ENCODE results near the gene RNFT2.
"Not testable (repeated sequence)": the region's sequence is repeated elsewhere in the genome, so short reads cannot be mapped to it uniquely, and the experiment has no call there.

Gene RNFT2

GRCh38 chr12:116814766-116815165 lies 76.7 kb downstream of the RNFT2 start:
- H3K36me3 ChIP-seq (ENCODE audit: control insufficient read depth, insufficient read depth, low read length): peaks cover 11% of the 10 kb centered on the region
- H3K4me1 ChIP-seq (ENCODE audit: control insufficient read depth, insufficient read depth, low read length); H3K9me3 ChIP-seq (ENCODE audit: control insufficient read depth, insufficient read depth, low read depth, low read length); H3K27ac ChIP-seq (ENCODE audit: low read depth, low read length); H3K4me3 ChIP-seq (ENCODE audit: low read depth, low read length); H3K27me3 ChIP-seq (ENCODE audit: control insufficient read depth, insufficient read depth, low read length); H3K9ac ChIP-seq (ENCODE audit: low read length): not testable (repeated sequence)

GRCh38 chr12:116818341-116818856 lies 80.3 kb downstream of the RNFT2 start:
- Histone ChIP-seq H3K27me3 (ENCODE audit: control insufficient read depth, insufficient read depth, low read length) (no peaks in the 10 kb centered on the region), H3K36me3 (ENCODE audit: control insufficient read depth, insufficient read depth, low read length) (peaks cover 7% of the 10 kb centered on the region; the same call in 1 of the 2 replicates), H3K9me3 (ENCODE audit: control insufficient read depth, insufficient read depth, low read depth, low read length) (no peaks in the 10 kb centered on the region), H3K9ac (ENCODE audit: low read length) (peak overlapping the region; percentile 93), H3K4me3 (ENCODE audit: low read depth, low read length) (peak overlapping the region; percentile 92), H3K4me1 (ENCODE audit: control insufficient read depth, insufficient read depth, low read length) (peaks cover 12% of the 10 kb centered on the region), H3K27ac (ENCODE audit: low read depth, low read length) (peak overlapping the region; percentile 87; the same call in 1 of the 2 replicates)

DNA sequence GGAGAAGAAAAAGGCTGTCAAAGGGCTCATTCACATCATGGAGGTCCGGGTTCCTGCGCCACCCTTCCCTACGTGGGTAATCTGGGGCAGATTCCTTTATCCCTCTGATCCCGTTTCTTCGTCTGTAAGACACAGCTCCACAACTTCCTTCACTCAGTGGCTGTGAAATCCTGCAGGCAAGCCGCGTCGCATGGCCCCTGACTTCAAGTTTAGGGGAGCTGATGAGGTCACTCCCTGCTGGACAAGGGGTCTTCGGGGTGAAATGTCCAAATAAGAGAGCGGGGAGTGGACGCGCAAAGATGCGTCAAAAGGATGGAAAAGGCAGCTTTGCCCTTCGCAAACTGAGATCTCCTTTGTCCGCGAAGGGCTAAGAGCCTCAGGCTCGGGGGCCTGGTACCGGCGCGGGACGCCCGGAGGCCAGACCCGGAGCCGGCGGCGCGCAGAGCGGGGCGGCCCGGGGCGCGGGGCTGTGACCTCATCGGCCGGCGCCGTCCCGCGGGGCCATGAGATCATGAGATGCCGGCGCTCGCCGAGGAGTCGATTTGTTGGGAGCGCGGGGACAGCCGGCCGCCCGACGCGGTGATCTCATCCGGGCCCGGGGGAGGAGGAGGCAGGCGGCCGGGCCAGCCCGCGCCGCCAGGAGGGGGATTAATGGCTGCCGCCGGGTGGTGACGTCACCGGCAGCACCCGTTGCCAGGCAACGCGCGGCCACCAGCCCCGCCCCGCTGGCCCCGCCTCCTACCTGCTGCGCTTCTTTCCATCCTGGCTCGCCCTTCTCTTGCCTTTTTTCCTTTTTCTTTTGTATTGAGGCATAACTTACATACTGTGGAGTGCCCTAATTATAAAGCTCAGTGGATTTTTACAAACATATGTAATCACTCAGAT lies 81.1 kb downstream of the RNFT2 start:
- Histone ChIP-seq H3K9ac (ENCODE audit: low read length) (peak overlapping the region; percentile 93), H3K36me3 (ENCODE audit: control insufficient read depth, insufficient read depth, low read length) (no peaks in the 10 kb centered on the region; the same call in 1 of the 2 replicates), H3K4me3 (ENCODE audit: low read depth, low read length) (peak overlapping the region; percentile 92), H3K27me3 (ENCODE audit: control insufficient read depth, insufficient read depth, low read length) (no peaks in the 10 kb centered on the region), H3K4me1 (ENCODE audit: control insufficient read depth, insufficient read depth, low read length) (peaks cover 12% of the 10 kb centered on the region), H3K27ac (ENCODE audit: low read depth, low read length) (peak overlapping the region; percentile 87), H3K9me3 (ENCODE audit: control insufficient read depth, insufficient read depth, low read depth, low read length) (no peaks in the 10 kb centered on the region)

- Histone ChIP-seq H3K36me3 (ENCODE audit: control insufficient read depth, insufficient read depth, low read length) (no peaks in the 10 kb centered on the region), H3K27me3 (ENCODE audit: control insufficient read depth, insufficient read depth, low read length) (no peaks in the 10 kb centered on the region), H3K9me3 (ENCODE audit: control insufficient read depth, insufficient read depth, low read depth, low read length) (no peaks in the 10 kb centered on the region), H3K4me3 (ENCODE audit: low read depth, low read length) (no peak overlapping the region), H3K9ac (ENCODE audit: low read length) (no peak overlapping the region), H3K27ac (ENCODE audit: low read depth, low read length) (no peak overlapping the region), H3K4me1 (ENCODE audit: control insufficient read depth, insufficient read depth, low read length) (peaks cover 12% of the 10 kb centered on the region)
Observed at GRCh38 chr12:116820064-116820656, 82.0 kb downstream of the RNFT2 start.

- no peaks in the 10 kb centered on the region for H3K36me3 ChIP-seq (ENCODE audit: control insufficient read depth, insufficient read depth, low read length)
- no peak overlapping the region for H3K9ac ChIP-seq (ENCODE audit: low read length)
- no peak overlapping the region for H3K27ac ChIP-seq (ENCODE audit: low read depth, low read length)
- no peaks in the 10 kb centered on the region for H3K9me3 ChIP-seq (ENCODE audit: control insufficient read depth, insufficient read depth, low read depth, low read length)
- H3K27me3 ChIP-seq (ENCODE audit: control insufficient read depth, insufficient read depth, low read length): no peaks in the 10 kb centered on the region
- H3K4me1 ChIP-seq (ENCODE audit: control insufficient read depth, insufficient read depth, low read length): peaks cover 12% of the 10 kb centered on the region
- H3K4me3 ChIP-seq (ENCODE audit: low read depth, low read length): no peak overlapping the region
Observed at GRCh38 chr12:116821291-116821690, 83.2 kb downstream of the RNFT2 start.

DNA sequence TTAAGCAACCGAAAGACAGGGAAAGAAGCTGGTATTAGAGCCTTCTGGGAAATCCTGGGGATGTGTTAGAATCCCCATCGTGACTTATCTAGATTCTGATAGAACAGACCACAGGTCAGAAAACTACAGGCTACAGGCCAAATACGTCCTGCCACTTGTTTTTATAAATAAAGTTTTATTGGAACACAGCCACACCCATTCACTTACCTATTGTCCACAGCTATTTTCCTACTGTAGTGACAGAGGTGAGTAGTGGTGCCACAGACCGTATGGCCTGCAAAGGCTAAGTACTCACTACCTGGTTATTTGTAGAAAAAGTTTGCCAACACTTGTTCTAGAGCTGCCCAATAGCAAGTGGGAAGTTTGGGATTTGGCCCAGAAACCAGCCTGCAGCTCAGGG lies 89.3 kb downstream of the RNFT2 start:
- Histone ChIP-seq H3K9me3 (ENCODE audit: control insufficient read depth, insufficient read depth, low read depth, low read length) (no peaks in the 10 kb centered on the region), H3K9ac (ENCODE audit: low read length) (no peak overlapping the region), H3K27me3 (ENCODE audit: control insufficient read depth, insufficient read depth, low read length) (no peaks in the 10 kb centered on the region)

GRCh38 chr12:116832353-116832752 lies 94.2 kb downstream of the RNFT2 start:
- H3K27ac ChIP-seq (ENCODE audit: low read depth, low read length): no peak overlapping the region
- H3K9me3 ChIP-seq (ENCODE audit: control insufficient read depth, insufficient read depth, low read depth, low read length): no peaks in the 10 kb centered on the region
- no peaks in the 10 kb centered on the region for H3K27me3 ChIP-seq (ENCODE audit: control insufficient read depth, insufficient read depth, low read length)
- peaks cover 4% of the 10 kb centered on the region; the same call in 1 of the 2 replicates for H3K4me1 ChIP-seq (ENCODE audit: control insufficient read depth, insufficient read depth, low read length)
- no peak overlapping the region for H3K4me3 ChIP-seq (ENCODE audit: low read depth, low read length)
- H3K9ac ChIP-seq (ENCODE audit: low read length): no peak overlapping the region
- peaks cover 12% of the 10 kb centered on the region for H3K36me3 ChIP-seq (ENCODE audit: control insufficient read depth, insufficient read depth, low read length)

More for the DNA sequence above, 89.3 kb downstream of the RNFT2 start:
- no peaks in the 10 kb centered on the region for H3K4me1 ChIP-seq (ENCODE audit: control insufficient read depth, insufficient read depth, low read length)
- H3K36me3 ChIP-seq (ENCODE audit: control insufficient read depth, insufficient read depth, low read length): no peaks in the 10 kb centered on the region
- H3K27ac ChIP-seq (ENCODE audit: low read depth, low read length): no peak overlapping the region
- no peak overlapping the region for H3K4me3 ChIP-seq (ENCODE audit: low read depth, low read length)

DNA sequence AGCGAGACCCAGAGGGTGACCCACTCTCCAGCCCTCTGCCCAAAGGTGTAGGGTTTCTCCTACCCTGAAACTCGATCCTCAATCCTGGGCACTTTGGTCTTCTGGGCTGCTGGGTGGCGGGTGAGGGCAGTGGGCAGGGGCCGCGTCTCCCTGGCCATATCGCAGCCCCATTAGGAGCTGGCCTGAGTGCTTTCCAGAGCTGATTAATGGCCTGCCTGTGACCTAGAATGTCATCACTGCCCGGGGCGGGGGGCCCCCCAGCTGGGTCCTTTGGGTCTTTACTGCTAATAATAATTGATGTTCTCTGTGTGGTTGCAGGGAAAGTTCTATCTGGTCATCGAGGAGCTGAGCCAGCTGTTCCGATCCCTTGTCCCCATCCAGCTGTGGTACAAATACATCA lies 95.4 kb downstream of the RNFT2 start:
- H3K9me3 ChIP-seq (ENCODE audit: control insufficient read depth, insufficient read depth, low read depth, low read length): no peaks in the 10 kb centered on the region
- no peak overlapping the region for H3K4me3 ChIP-seq (ENCODE audit: low read depth, low read length)
- peaks cover 12% of the 10 kb centered on the region for H3K36me3 ChIP-seq (ENCODE audit: control insufficient read depth, insufficient read depth, low read length)
- H3K27ac ChIP-seq (ENCODE audit: low read depth, low read length): no peak overlapping the region
- H3K9ac ChIP-seq (ENCODE audit: low read length): no peak overlapping the region
- peaks cover 5% of the 10 kb centered on the region; the same call in 1 of the 2 replicates for H3K4me1 ChIP-seq (ENCODE audit: control insufficient read depth, insufficient read depth, low read length)
- H3K27me3 ChIP-seq (ENCODE audit: control insufficient read depth, insufficient read depth, low read length): no peaks in the 10 kb centered on the region

DNA sequence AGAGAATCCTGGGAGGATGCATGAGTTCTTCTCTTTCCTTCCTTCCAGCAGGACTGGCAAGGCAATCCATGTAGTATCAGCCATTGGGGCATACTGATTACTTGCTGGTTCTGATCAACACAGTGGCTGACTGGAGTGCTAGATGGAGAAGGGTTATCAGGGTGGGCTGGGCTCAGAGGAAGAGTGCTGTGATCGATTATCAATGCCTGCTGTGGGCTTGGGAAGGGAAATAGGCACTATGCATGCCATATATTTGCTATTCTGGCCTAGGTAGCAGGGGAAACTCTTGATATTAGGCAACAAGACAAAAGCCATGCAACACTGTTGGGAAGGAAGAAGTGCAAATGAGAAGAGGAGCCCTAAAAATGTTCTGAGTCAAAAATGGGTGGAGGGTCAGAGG lies 97.4 kb downstream of the RNFT2 start:
- peaks cover 12% of the 10 kb centered on the region for H3K36me3 ChIP-seq (ENCODE audit: control insufficient read depth, insufficient read depth, low read length)
- H3K4me1 ChIP-seq (ENCODE audit: control insufficient read depth, insufficient read depth, low read length): peaks cover 5% of the 10 kb centered on the region; the same call in 1 of the 2 replicates
- no peaks in the 10 kb centered on the region for H3K27me3 ChIP-seq (ENCODE audit: control insufficient read depth, insufficient read depth, low read length)
- no peaks in the 10 kb centered on the region for H3K9me3 ChIP-seq (ENCODE audit: control insufficient read depth, insufficient read depth, low read depth, low read length)
- H3K4me3 ChIP-seq (ENCODE audit: low read depth, low read length): no peak overlapping the region
- no peak overlapping the region for H3K9ac ChIP-seq (ENCODE audit: low read length)
- no peak overlapping the region for H3K27ac ChIP-seq (ENCODE audit: low read depth, low read length)

- Histone ChIP-seq H3K9ac (ENCODE audit: low read length) (no peak overlapping the region), H3K27ac (ENCODE audit: low read depth, low read length) (no peak overlapping the region), H3K4me3 (ENCODE audit: low read depth, low read length) (no peak overlapping the region), H3K27me3 (ENCODE audit: control insufficient read depth, insufficient read depth, low read length) (no peaks in the 10 kb centered on the region), H3K36me3 (ENCODE audit: control insufficient read depth, insufficient read depth, low read length) (peaks cover 12% of the 10 kb centered on the region), H3K9me3 (ENCODE audit: control insufficient read depth, insufficient read depth, low read depth, low read length) (no peaks in the 10 kb centered on the region), H3K4me1 (ENCODE audit: control insufficient read depth, insufficient read depth, low read length) (peaks cover 5% of the 10 kb centered on the region; the same call in 1 of the 2 replicates)
Observed at GRCh38 chr12:116837097-116837496, 99.0 kb downstream of the RNFT2 start.

- Histone ChIP-seq H3K9ac (ENCODE audit: low read length) (no peak overlapping the region), H3K27me3 (ENCODE audit: control insufficient read depth, insufficient read depth, low read length) (no peaks in the 10 kb centered on the region), H3K4me3 (ENCODE audit: low read depth, low read length) (no peak overlapping the region), H3K27ac (ENCODE audit: low read depth, low read length) (no peak overlapping the region), H3K36me3 (ENCODE audit: control insufficient read depth, insufficient read depth, low read length) (peaks cover 12% of the 10 kb centered on the region), H3K4me1 (ENCODE audit: control insufficient read depth, insufficient read depth, low read length) (peaks cover 5% of the 10 kb centered on the region; the same call in 1 of the 2 replicates), H3K9me3 (ENCODE audit: control insufficient read depth, insufficient read depth, low read depth, low read length) (no peaks in the 10 kb centered on the region)
Observed at GRCh38 chr12:116838365-116838764, 100.2 kb downstream of the RNFT2 start.
